Psoas muscle (tissue), 8 donors: ENCODE data around the gene CCDC170. TPM values are rescaled to one million over a fixed set of nuclear protein-coding genes. Genes with fewer than 3 reads are reported as not detected.

Experiments used
- ATAC-seq, 4 donors: fragments of 200-7000 bp; cut with Tn5 transposase; one replicate each; pipeline ENCODE4 v1.9.1; 2020; ENCODE audit warnings: moderate library complexity in 3 of 4, mild to moderate bottlenecking in 2 of 4
- DNase-seq, 2 donors: peaks; one replicate each; pipeline ENCODE4 v3.0.0-alpha.2; 2020
- H3K27ac ChIP-seq: fragments of 200-600 bp; one replicate; pipeline ENCODE4 v1.8.0; 2022
- H3K27me3 ChIP-seq, 3 donors: fragments of 200-600 bp in 1 of 3; one replicate each; pipeline versions ENCODE4 v1.6.1 to v1.8.0; 2013 to 2022; ENCODE audit warnings: low read length in 2 of 3, mild to moderate bottlenecking in 2 of 3, moderate library complexity in 1 of 3; ENCODE audit not compliant: insufficient read depth in 3 of 3
- H3K36me3 ChIP-seq, 2 donors: fragments of 200-600 bp in 1 of 2; one replicate each; pipeline versions ENCODE4 v1.6.1 to v1.8.0; 2013 to 2022; ENCODE audit warnings: low read depth in 1 of 2, mild to moderate bottlenecking in 1 of 2, moderate library complexity in 1 of 2; ENCODE audit not compliant: insufficient read depth in 1 of 2
- H3K4me1 ChIP-seq: fragments of 200-600 bp; one replicate; pipeline ENCODE4 v1.8.0; 2022
- H3K4me3 ChIP-seq: fragments of 200-600 bp; one replicate; pipeline ENCODE4 v1.8.0; 2022; ENCODE audit warnings: mild to moderate bottlenecking
- H3K9me3 ChIP-seq: fragments of 200-600 bp; one replicate; pipeline ENCODE4 v1.8.0; 2022
- CTCF ChIP-seq: fragments of 200-600 bp; IDR thresholded peaks from one replicate; pipeline ENCODE4 v1.8.0; 2022; ENCODE audit warnings: antibody characterized with exemption
- WGBS, 3 donors: extraction: QIAGEN DNeasy Blood & Tissue Kit; methylation state at CpG; one replicate each; pipeline versions ENCODE4 v1.1.6 to v1.1.7; 2013; 5-methylcytosine and 5-hydroxymethylcytosine counted together
- intact Hi-C, 2 donors: fragments of 100-400 bp; cut with DNase I; formaldehyde crosslinking; loops; one replicate each; pipeline versions ENCODE4 v1.11.0 to v1.14.2; 2022
- polyA plus RNA-seq, 3 donors: library from polyadenylated mRNA; stranded (reverse); fragments of 200-250 nt; gene quantifications; one replicate each; pipeline ENCODE4 v1.2.3, GENCODE V29; 2013
- total RNA-seq, 4 donors: library from RNA; stranded (reverse); fragmentation: NEBNext Ultra II Directional in 2 of 4; extraction: Animal tissue kit (Norgen Biotek cat#: 25700) in 2 of 4; gene quantifications; one replicate each; pipeline versions ENCODE4 v1.2.1 to v1.2.4, GENCODE V29; 2021 to 2023
- donor health status: healthy with polysubstance abuse.
- donor health status: DM: no; HTN: no; CAD: no; lungs with moderate emphysema.
- donor health status: Bipolar disorder and iron deficiency.
- donor health status: healthy.
- donor health status: DM: yes; HTN: yes; CAD: no.
- donor health status: DM: no; HTN: no; CAD: no.
- donor health status: DM: no; HTN: no; CAD: no.
- donor health status: DM: yes; HTN: yes; CAD: no.

The CCDC170 gene
- total and polyA plus RNA-seq, 7 donors, result 0.03 to 0.25 (median 0.14) TPM

GRCh38 chr6:151669208-151669560 lies 175.4 kb downstream of the CCDC170 start:
- intact Hi-C loops, result no loop called here
- H3K27ac ChIP-seq, result peak overlapping the region; percentile 39
- WGBS, 3 donors, result 57 to 61% (median 58%) methylated on average over 3 of the region's 3 CpGs
- no peaks in the 10 kb centered on the region for H3K36me3 ChIP-seq
- H3K4me3 ChIP-seq, result no peak overlapping the region
- ATAC-seq (peak in 2 of 4 donors; percentile 4 to 10), DNase-seq (no peak)
- peaks cover 3% of the 10 kb centered on the region for H3K4me1 ChIP-seq
- no peak for TF ChIP-seq CTCF
- no peaks in the 10 kb centered on the region for H3K9me3 ChIP-seq
- no peaks in the 10 kb centered on the region for H3K27me3 ChIP-seq

GRCh38 chr6:151670116-151670515 lies 176.3 kb downstream of the CCDC170 start:
- H3K27ac ChIP-seq, result no peak overlapping the region
- H3K4me1 ChIP-seq, result peaks cover 3% of the 10 kb centered on the region
- intact Hi-C loops, result no loop called here
- TF ChIP-seq CTCF, result no peak
- no peak overlapping the region for H3K4me3 ChIP-seq
- no peaks in the 10 kb centered on the region for H3K27me3 ChIP-seq
- 88 to 90% (median 89%) methylated on average over 8 of the region's 8 CpGs for WGBS, 3 donors
- no peaks in the 10 kb centered on the region for H3K9me3 ChIP-seq
- no peak for ATAC-seq
- H3K36me3 ChIP-seq, result no peaks in the 10 kb centered on the region
- DNase-seq, result no peak

Other genes with a start within 250 kb of the CCDC170 start
- 10 to 100 TPM in 2 of 4 donors, 1 to 10 TPM in 2; 7.9 to 14.7 (median 10.8) TPM for gene ZBTB2, start 102.5 kb upstream of the CCDC170 start, total RNA-seq
- gene ZBTB2, start 102.5 kb upstream of the CCDC170 start, polyA plus RNA-seq, result 1 to 10 TPM; 7.1 to 9.6 (median 9.5) TPM
- 10 to 100 TPM in 2 of 4 donors, 1 to 10 TPM in 2; 8.0 to 11.7 (median 9.1) TPM for gene RMND1, start 41.9 kb upstream of the CCDC170 start, total RNA-seq
- 10 to 100 TPM; 11.6 to 18.3 (median 17.3) TPM for gene RMND1, start 41.9 kb upstream of the CCDC170 start, polyA plus RNA-seq